PC-9 (cell line): ENCODE results near the gene FASTK. TPM values are rescaled to one million over a fixed set of nuclear protein-coding genes. Genes with fewer than 3 reads are reported as not detected.
"Not testable (repeated sequence)": the region's sequence is repeated elsewhere in the genome, so short reads cannot be mapped to it uniquely, and the experiment has no call there.

ENCODE experiments used
- BruUV-seq: library from RNA; stranded (reverse); fragments of 400-500 nt; replicated peaks from 2 replicates; lab custom pipeline; 2021; lab: Mats Ljungman, UMichigan
- CTCF ChIA-PET: fragments of 300-600 bp; sonication (Branson Sonifier 250); formaldehyde crosslinking; loops from one replicate; lab custom pipeline; 2022; ENCODE audit warnings: antibody characterized with exemption; lab: Charles Lee
- POLR2A ChIA-PET: fragments of 300-600 bp; sonication (Branson Sonifier 250); formaldehyde crosslinking; loops from one replicate; lab custom pipeline; 2022; ENCODE audit warnings: antibody characterized with exemption; ENCODE audit not compliant: unreplicated experiment; lab: Charles Lee
- DNase-seq, 2 experiments: peaks; one replicate each; pipeline versions ENCODE4 v3.0.0 to v3.0.0-alpha.2; 2015 to 2022; ENCODE audit warnings: mixed read lengths in 1 of 2
- H2AFZ ChIP-seq: fragments of 200-600 bp; sonication (generic); 2 replicates; pipeline ENCODE4 v1.8.1; 2017; ENCODE audit warnings: antibody characterized with exemption
- H3F3A ChIP-seq: fragments of 200-600 bp; sonication (generic); 2 replicates; pipeline ENCODE4 v1.8.1; 2017; ENCODE audit warnings: antibody characterized with exemption, mild to moderate bottlenecking, low read depth; ENCODE audit not compliant: insufficient read depth
- H3K27ac ChIP-seq: fragments of 200-600 bp; sonication (generic); 2 replicates; pipeline ENCODE4 v1.6.1; 2016; ENCODE audit warnings: mixed run types
- H3K27me3 ChIP-seq: fragments of 200-600 bp; sonication (generic); 2 replicates; pipeline ENCODE4 v1.6.1; 2016; ENCODE audit warnings: low read depth, mixed run types; ENCODE audit not compliant: insufficient read depth
- H3K36me3 ChIP-seq: fragments of 200-600 bp; sonication (generic); 2 replicates; pipeline ENCODE4 v1.6.1; 2016; ENCODE audit warnings: low read depth, mixed run types
- H3K4me1 ChIP-seq: fragments of 200-600 bp; sonication (generic); replicated peaks from 2 replicates; pipeline ENCODE4 v1.6.1; 2016; ENCODE audit warnings: mixed run types; ENCODE audit not compliant: insufficient read depth
- H3K4me2 ChIP-seq: fragments of 200-600 bp; sonication (generic); 2 replicates; pipeline ENCODE4 v1.6.1; 2017; ENCODE audit warnings: mixed run types
- H3K4me3 ChIP-seq: fragments of 200-600 bp; sonication (generic); 2 replicates; pipeline ENCODE4 v1.6.1; 2016; ENCODE audit warnings: mixed run types
- H3K79me2 ChIP-seq: fragments of 200-600 bp; sonication (generic); 2 replicates; pipeline ENCODE4 v1.6.1; 2017; ENCODE audit warnings: low read depth, mixed run types
- H3K9me2 ChIP-seq: fragments of 200-600 bp; sonication (generic); 2 replicates; pipeline ENCODE4 v1.8.1; 2017; ENCODE audit warnings: mild to moderate bottlenecking; ENCODE audit not compliant: insufficient read depth
- H3K9me3 ChIP-seq: fragments of 200-600 bp; sonication (generic); 2 replicates; pipeline ENCODE4 v1.8.1; 2016; ENCODE audit warnings: low read depth; ENCODE audit not compliant: insufficient read depth
- H4K20me1 ChIP-seq: fragments of 200-600 bp; sonication (generic); 2 replicates; pipeline ENCODE4 v1.8.1; 2017; ENCODE audit not compliant: insufficient read depth
- CTCF ChIP-seq: fragments of 200-600 bp; sonication (generic); conservative IDR thresholded peaks from 2 replicates; pipeline ENCODE4 v1.6.1; 2017; ENCODE audit warnings: mixed run types, antibody characterized with exemption, mild to moderate bottlenecking, moderate library complexity
- EZH2 ChIP-seq: fragments of 200-600 bp; sonication (generic); IDR thresholded peaks from 2 replicates; pipeline ENCODE4 v1.8.0; 2017; ENCODE audit warnings: antibody characterized with exemption, low read depth
- intact Hi-C: fragments of 100-400 bp; cut with micrococcal nuclease; formaldehyde crosslinking; loops from one replicate; pipeline ENCODE4 v1.10.0; 2022; ENCODE audit not compliant: unreplicated experiment
- total RNA-seq: library from RNA; stranded (reverse); gene quantifications from 2 replicates; pipeline ENCODE4 v1.2.3, GENCODE V29; 2021

Gene FASTK
- total RNA-seq, 1 experiment from 2014 or later, result 104 TPM

GRCh38 chr7:151045262-151045661 lies 35.3 kb downstream of the FASTK start:
- Histone ChIP-seq H3K9me3 (no peaks in the 10 kb centered on the region), H3K4me3 (no peak overlapping the region), H3K79me2 (no peaks in the 10 kb centered on the region), H3K27me3 (no peaks in the 10 kb centered on the region), H2AFZ (no peak overlapping the region), H3K36me3 (no peaks in the 10 kb centered on the region), H3K9me2 (no peaks in the 10 kb centered on the region), H4K20me1 (no peaks in the 10 kb centered on the region), H3K4me1 (peaks cover 20% of the 10 kb centered on the region), H3K27ac (no peak overlapping the region), H3F3A (peaks cover 16% of the 10 kb centered on the region; the same call in 1 of the 2 replicates), H3K4me2 (no peak overlapping the region)
- BruUV-seq, result no TSS peak
- POLR2A ChIA-PET, result no interaction called here
- CTCF ChIA-PET, result no interaction called here
- intact Hi-C loops, result no loop called here
- TF ChIP-seq EZH2, result no peak
- no peak for TF ChIP-seq CTCF
- no peak for DNase-seq

- no TSS peak for BruUV-seq
- CTCF ChIA-PET, result no interaction called here
- H3K27me3 ChIP-seq, result no peaks in the 10 kb centered on the region
Observed at GRCh38 chr7:151043959-151044358, 36.6 kb downstream of the FASTK start.

GRCh38 chr7:151043449-151043848 lies 37.2 kb downstream of the FASTK start:
- CTCF ChIA-PET, H3K9me2 ChIP-seq, H3K4me3 ChIP-seq, POLR2A ChIA-PET, intact Hi-C loops, H3K27me3 ChIP-seq, H3K4me2 ChIP-seq, BruUV-seq, H3K27ac ChIP-seq, H3K36me3 ChIP-seq, H4K20me1 ChIP-seq, DNase-seq, H2AFZ ChIP-seq, H3K9me3 ChIP-seq, H3K79me2 ChIP-seq: not testable (repeated sequence)
- Histone ChIP-seq H3K4me1 (peaks cover 38% of the 10 kb centered on the region), H3F3A (peaks cover 32% of the 10 kb centered on the region)

More at GRCh38 chr7:151043959-151044358, 36.6 kb downstream of the FASTK start:
- POLR2A ChIA-PET, result interaction anchor here (0.8 kb wide), 1 partner anchor 20 kb away, joined by 5 read pairs; the partner anchor contains the start of gene ATG9B
- Histone ChIP-seq H3K79me2 (no peaks in the 10 kb centered on the region), H3K9me2 (no peaks in the 10 kb centered on the region), H4K20me1 (peaks cover 5% of the 10 kb centered on the region; the same call in 1 of the 2 replicates), H2AFZ (no peak overlapping the region), H3F3A (peaks cover 26% of the 10 kb centered on the region), H3K27ac (no peak overlapping the region), H3K4me1 (peaks cover 33% of the 10 kb centered on the region), H3K4me3 (no peak overlapping the region), H3K9me3 (no peaks in the 10 kb centered on the region), H3K4me2 (no peak overlapping the region), H3K36me3 (no peaks in the 10 kb centered on the region)
- intact Hi-C loops, result no loop called here
- no peak for TF ChIP-seq CTCF
- TF ChIP-seq EZH2, result no peak
- no peak for DNase-seq
